H1 (cell line): ENCODE measurements around the gene AQP12A. TPM values are rescaled to one million over a fixed set of nuclear protein-coding genes. Genes with fewer than 3 reads are reported as not detected.

Source experiments
- CTCF ChIA-PET: fragments of 300-600 bp; sonication (Branson Sonifier 250); formaldehyde crosslinking; loops from one replicate; lab custom pipeline; 2021; ENCODE audit not compliant: partially characterized antibody; lab: Charles Lee
- POLR2A ChIA-PET: fragments of 300-600 bp; sonication (Branson Sonifier 250); formaldehyde crosslinking; loops from one replicate; lab custom pipeline; 2021; ENCODE audit warnings: inconsistent platforms; ENCODE audit not compliant: partially characterized antibody; lab: Charles Lee
- DNase-seq, 2 experiments: peaks; one replicate each; pipeline versions ENCODE4 v3.0.0 to v3.0.0-alpha.2; 2010 to 2022; ENCODE audit warnings: low spot score in 2 of 2, low read depth in 1 of 2, mixed read lengths in 1 of 2
- FAIRE-seq: peaks from 2 replicates; lab custom pipeline; 2011; peaks lifted over from hg19 to GRCh38; lab: Jason Lieb, UNC
- H2AFZ ChIP-seq: 2 replicates; pipeline ENCODE4 v1.8.1; 2012; ENCODE audit warnings: low read length, inconsistent platforms
- H2AK5ac ChIP-seq: 2 replicates; pipeline ENCODE4 v1.6.1; 2013; ENCODE audit warnings: low read depth, low read length
- H2BK120ac ChIP-seq: replicated peaks from 2 replicates; pipeline ENCODE3; 2013; ENCODE audit warnings: low read depth, low read length, inconsistent platforms
- H2BK12ac ChIP-seq: 2 replicates; pipeline ENCODE4 v1.6.1; 2013; ENCODE audit warnings: low read depth, low read length
- H2BK15ac ChIP-seq: 2 replicates; pipeline ENCODE4 v1.6.1; 2013; ENCODE audit warnings: low read length
- H2BK20ac ChIP-seq: 2 replicates; pipeline ENCODE4 v1.6.1; 2013; ENCODE audit warnings: low read length
- H2BK5ac ChIP-seq: 2 replicates; pipeline ENCODE4 v1.6.1; 2013; ENCODE audit warnings: low read depth, low read length
- H3K14ac ChIP-seq: 2 replicates; pipeline ENCODE4 v1.6.1; 2013; ENCODE audit warnings: inconsistent platforms; ENCODE audit not compliant: insufficient read length
- H3K18ac ChIP-seq: 2 replicates; pipeline ENCODE4 v1.6.1; 2013; ENCODE audit warnings: low read length; ENCODE audit errors: extremely low read depth
- H3K23ac ChIP-seq: 2 replicates; pipeline ENCODE4 v1.6.1; 2013; ENCODE audit warnings: inconsistent platforms; ENCODE audit not compliant: insufficient read length
- H3K23me2 ChIP-seq: 2 replicates; pipeline ENCODE4 v1.6.1; 2013; ENCODE audit warnings: low read depth, low read length
- H3K27ac ChIP-seq: 2 replicates; pipeline ENCODE4 v1.6.1; 2011; ENCODE audit warnings: low read depth, low read length, inconsistent platforms
- H3K27me3 ChIP-seq, 4 experiments: replicated peaks in 1 of 4; 1 replicate in 1 of 4; 2 replicates in 3 of 4; pipeline versions ENCODE4 v1.6.1 to v1.8.1; 2011 to 2013; ENCODE audit warnings: low read length in 3 of 4, mild to moderate bottlenecking in 3 of 4, inconsistent platforms in 2 of 4, mixed read lengths in 2 of 4, moderate library complexity in 1 of 4; ENCODE audit not compliant: control insufficient read depth in 3 of 4, insufficient read depth in 3 of 4; ENCODE audit errors: extremely low read depth in 1 of 4
- H3K36me3 ChIP-seq, 4 experiments: 2 replicates each; pipeline versions ENCODE4 v1.6.1 to v1.8.1; 2011 to 2013; ENCODE audit warnings: mild to moderate bottlenecking in 4 of 4, low read length in 3 of 4, moderate library complexity in 2 of 4, control low read depth in 1 of 4, inconsistent platforms in 1 of 4; ENCODE audit not compliant: insufficient read depth in 4 of 4, control insufficient read depth in 2 of 4
- H3K4ac ChIP-seq: replicated peaks from 2 replicates; pipeline ENCODE3; 2013; ENCODE audit warnings: low read length, low read depth, mixed read lengths, inconsistent platforms; ENCODE audit not compliant: insufficient read length
- H3K4me1 ChIP-seq, 4 experiments: replicated peaks in 1 of 4; 1 replicate in 1 of 4; 2 replicates in 3 of 4; pipeline versions ENCODE4 v1.6.1 to v1.8.1; 2011 to 2013; ENCODE audit warnings: low read length in 3 of 4, inconsistent platforms in 2 of 4, mixed read lengths in 1 of 4; ENCODE audit not compliant: insufficient read depth in 4 of 4, control insufficient read depth in 3 of 4
- H3K4me2 ChIP-seq, 2 experiments: 2 replicates each; pipeline versions ENCODE4 v1.6.1 to v1.8.1; 2011 to 2013; ENCODE audit warnings: low read depth in 2 of 2, low read length in 2 of 2, control low read depth in 1 of 2, inconsistent platforms in 1 of 2, mild to moderate bottlenecking in 1 of 2; ENCODE audit not compliant: insufficient read depth in 1 of 2
- H3K4me3 ChIP-seq, 4 experiments: fragments of 200-600, 300-600 bp in 1 of 4; sonication (generic), shearing (Covaris generic), sonication (Bioruptor Twin) in 1 of 4; 2 replicates each; pipeline versions ENCODE4 v1.5.1 to v1.8.1; 2011 to 2016; ENCODE audit warnings: low read length in 4 of 4, low read depth in 3 of 4, control low read depth in 2 of 4, inconsistent platforms in 2 of 4, mild to moderate bottlenecking in 2 of 4, mixed read lengths in 1 of 4, moderate library complexity in 1 of 4; ENCODE audit not compliant: insufficient read depth in 2 of 4; ENCODE audit errors: extremely low read depth in 1 of 4
- H3K56ac ChIP-seq: replicated peaks from 2 replicates; pipeline ENCODE3; 2013; ENCODE audit warnings: low read depth, mild to moderate bottlenecking, mixed read lengths, low read length, inconsistent platforms; ENCODE audit not compliant: insufficient read length
- H3K79me1 ChIP-seq: 2 replicates; pipeline ENCODE4 v1.6.1; 2013; ENCODE audit warnings: low read depth, low read length, control low read depth
- H3K79me2 ChIP-seq, 2 experiments: 2 replicates each; pipeline versions ENCODE4 v1.6.1 to v1.8.1; 2012 to 2013; ENCODE audit warnings: low read length in 2 of 2, mild to moderate bottlenecking in 2 of 2, inconsistent platforms in 1 of 2; ENCODE audit not compliant: insufficient read depth in 2 of 2, control insufficient read depth in 1 of 2
- H3K9ac ChIP-seq, 4 experiments: replicated peaks in 1 of 4; 1 replicate in 1 of 4; 2 replicates in 3 of 4; pipeline versions ENCODE4 v1.6.1 to v1.8.1; 2011 to 2013; ENCODE audit warnings: low read depth in 3 of 4, low read length in 3 of 4, control low read depth in 2 of 4, mild to moderate bottlenecking in 2 of 4, moderate library complexity in 2 of 4, inconsistent platforms in 1 of 4; ENCODE audit errors: extremely low read depth in 1 of 4
- H3K9me3 ChIP-seq, 2 experiments: 2 replicates each; pipeline versions ENCODE4 v1.6.1 to v1.8.1; 2012 to 2013; ENCODE audit warnings: mild to moderate bottlenecking in 2 of 2, moderate library complexity in 2 of 2, control low read depth in 1 of 2, inconsistent platforms in 1 of 2, low read depth in 1 of 2, low read length in 1 of 2, mixed read lengths in 1 of 2; ENCODE audit not compliant: insufficient read depth in 2 of 2
- H4K20me1 ChIP-seq, 2 experiments: replicated peaks in 1 of 2; 2 replicates each; pipeline versions ENCODE3 to v1.8.1; 2011 to 2013; ENCODE audit warnings: inconsistent platforms in 2 of 2, low read length in 2 of 2, mild to moderate bottlenecking in 1 of 2; ENCODE audit not compliant: insufficient read depth in 2 of 2, control insufficient read depth in 1 of 2
- H4K5ac ChIP-seq: 2 replicates; pipeline ENCODE4 v1.6.1; 2013; ENCODE audit warnings: low read length, low read depth, mixed read lengths, inconsistent platforms; ENCODE audit not compliant: insufficient read length
- H4K8ac ChIP-seq: 2 replicates; pipeline ENCODE4 v1.8.0; 2013; ENCODE audit warnings: mild to moderate bottlenecking, moderate library complexity, low read length, inconsistent platforms; ENCODE audit not compliant: insufficient read depth; ENCODE audit errors: extremely low read depth
- H4K91ac ChIP-seq: replicated peaks from 2 replicates; pipeline ENCODE3; 2013; ENCODE audit warnings: low read length, mixed read lengths, inconsistent platforms; ENCODE audit not compliant: insufficient read length
- CTCF ChIP-seq, 3 experiments: IDR thresholded peaks; 1 replicate in 2 of 3; 2 replicates in 1 of 3; pipeline versions ENCODE4 v1.5.1 to v1.6.1; 2011; ENCODE audit warnings: low read length in 3 of 3, mild to moderate bottlenecking in 3 of 3, inconsistent platforms in 2 of 3, low read depth in 1 of 3, moderate library complexity in 1 of 3; ENCODE audit not compliant: insufficient read depth in 1 of 3; ENCODE audit errors: control extremely low read depth in 1 of 3
- E2F6 ChIP-seq: IDR thresholded peaks from 2 replicates; pipeline ENCODE4 v1.6.1; 2012; ENCODE audit warnings: inconsistent platforms
- WGBS, 2 experiments: shearing (Covaris generic) in 1 of 2; methylation state at CpG; one replicate each; pipeline versions ENCODE4 v1.1.6 to v1.1.7; 2013 to 2015; ENCODE audit warnings: low lambda C conversion rate in 2 of 2, mixed read lengths in 2 of 2, inconsistent platforms in 1 of 2, low coverage in 1 of 2, missing lambda C conversion rate in 1 of 2; ENCODE audit not compliant: insufficient replicate concordance in 2 of 2, insufficient coverage in 1 of 2, insufficient read length in 1 of 2; ENCODE audit errors: extremely low coverage in 1 of 2, missing lambda C conversion rate in 1 of 2; 5-methylcytosine and 5-hydroxymethylcytosine counted together
- polyA plus RNA-seq, 7 experiments: library from polyadenylated mRNA; depleted of rRNA in 3 of 7; stranded (reverse) in 5 of 7; unstranded in 2 of 7; fragments of >200 nt in 5 of 7; fragments of 200-250 nt in 2 of 7; gene quantifications; 1 replicate in 5 of 7; 2 replicates in 1 of 7; 4 replicates in 1 of 7; pipeline versions ENCODE4 v1.2.1 to v1.2.3, GENCODE V29; 2011 to 2013; ENCODE audit warnings: missing spikeins in 2 of 7, mixed read lengths in 2 of 7
- total RNA-seq: library from RNA; stranded (reverse); fragmentation: NEBNext Ultra II Directional; extraction: Animal tissue kit (Norgen Biotek cat#: 25700); gene quantifications from 2 replicates; pipeline ENCODE4 v1.2.1, GENCODE V29; 2021

Gene AQP12A
- total and polyA plus RNA-seq, 2 of the 8 experiments (the other 6 are each of a cell fraction or from before 2014, with no cell fraction given) = not detected

- Histone ChIP-seq H3K4me2 (no peak overlapping the region), H3K9me3 (no peaks in the 10 kb centered on the region), H3K23ac (no peak overlapping the region), H4K8ac (no peak overlapping the region), H2AK5ac (no peak overlapping the region), H4K20me1 (no peaks in the 10 kb centered on the region), H2BK12ac (no peak overlapping the region), H3K9ac (no peak overlapping the region), H3K79me2 (no peaks in the 10 kb centered on the region), H3K79me1 (no peaks in the 10 kb centered on the region), H3K27ac (no peak overlapping the region), H3K27me3 (peaks cover 0 to 4% (median 2%) of the 10 kb centered on the region in 4 experiments; a peak in 2 of 7 replicates), H4K91ac (no peak overlapping the region), H3K23me2 (no peaks in the 10 kb centered on the region), H3K4me3 (no peak overlapping the region), H2BK20ac (no peak overlapping the region), H3K36me3 (no peaks in the 10 kb centered on the region), H2BK15ac (no peak overlapping the region), H3K56ac (no peak overlapping the region), H2AFZ (no peak overlapping the region), H4K5ac (no peak overlapping the region), H3K4ac (no peak overlapping the region), H3K18ac (no peak overlapping the region), H3K4me1 (peaks cover 0 to 10% (median 6%) of the 10 kb centered on the region in 4 experiments; a peak in 5 of 7 replicates), H2BK5ac (no peak overlapping the region), H3K14ac (no peak overlapping the region), H2BK120ac (no peak overlapping the region)
- DNase-seq (peak in 1 of 2 experiments; percentile 32), FAIRE-seq (no peak)
- ChIA-PET CTCF (interaction anchor here (0.9 kb wide), 1 partner anchor 178 kb away, joined by 4 read pairs; no protein-coding TSS in a partner anchor), POLR2A (no interaction called here)
- 84% methylated on average over 7 of the region's 8 CpGs; no CpG with 5 or more reads in 1 of the 2 experiments for WGBS, 2 experiments
- no peak for TF ChIP-seq E2F6
- peak in 1 of 3 experiments; percentile 8; a peak in 1 of 4 replicates for TF ChIP-seq CTCF (IDR thresholded peaks at IDR 0.05; ENCODE audit: control extremely low read depth in 1 of 3, insufficient read depth in 1 of 3, low read depth in 1 of 3, low read length in 3 of 3)
Observed at GRCh38 chr2:240644859-240645301, 46.8 kb upstream of the AQP12A start.
